CD4-positive, alpha-beta T cell treated with Interleukin-6 for 4 hours (primary cell): Measurements from ENCODE around the gene MYOZ2.
A peak's percentile ranks its signal among the peaks of the same experiment; 100 is the strongest.
"Not testable (repeated sequence)": the region's sequence is repeated elsewhere in the genome, so short reads cannot be mapped to it uniquely, and the experiment has no call there.

Source experiments
- DNase-seq: peaks from one replicate; pipeline ENCODE4 v3.0.0-alpha.2; 2020; ENCODE audit warnings: mixed read lengths

The MYOZ2 gene

DNA sequence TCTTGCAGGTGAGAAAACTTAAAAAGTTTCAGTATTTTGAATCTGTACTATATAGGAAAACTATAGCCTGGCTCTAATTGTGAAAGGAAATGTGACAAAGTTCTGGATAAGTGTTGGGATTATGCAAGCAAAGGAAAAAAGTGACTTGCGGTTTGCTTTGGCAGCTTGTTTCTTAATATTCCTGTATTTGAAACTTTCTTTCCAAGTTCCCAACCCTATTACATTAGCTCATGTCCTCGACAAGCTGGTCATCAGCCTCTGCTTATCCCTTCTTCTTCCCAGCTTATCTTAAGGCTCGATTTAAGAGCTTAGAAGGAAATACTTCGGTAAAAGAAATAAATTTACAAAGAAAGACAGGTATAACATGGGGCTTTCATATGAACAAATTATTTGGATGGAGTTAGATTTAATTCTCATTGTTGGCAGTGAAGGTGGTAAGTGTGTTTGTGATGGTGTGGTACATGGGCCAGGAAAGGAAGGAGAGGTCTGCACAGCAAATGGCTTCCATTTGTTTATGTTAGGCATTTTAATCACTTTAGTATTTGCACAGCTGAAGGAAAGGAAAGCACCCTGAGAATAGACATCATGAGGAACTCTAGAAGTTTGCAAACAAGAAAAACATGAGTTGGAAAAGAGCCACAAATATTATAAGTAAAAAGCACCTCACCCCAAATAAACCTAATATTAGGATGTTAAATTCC is 5.1 kb upstream of the MYOZ2 start:
- DNase-seq = no peak

DNA sequence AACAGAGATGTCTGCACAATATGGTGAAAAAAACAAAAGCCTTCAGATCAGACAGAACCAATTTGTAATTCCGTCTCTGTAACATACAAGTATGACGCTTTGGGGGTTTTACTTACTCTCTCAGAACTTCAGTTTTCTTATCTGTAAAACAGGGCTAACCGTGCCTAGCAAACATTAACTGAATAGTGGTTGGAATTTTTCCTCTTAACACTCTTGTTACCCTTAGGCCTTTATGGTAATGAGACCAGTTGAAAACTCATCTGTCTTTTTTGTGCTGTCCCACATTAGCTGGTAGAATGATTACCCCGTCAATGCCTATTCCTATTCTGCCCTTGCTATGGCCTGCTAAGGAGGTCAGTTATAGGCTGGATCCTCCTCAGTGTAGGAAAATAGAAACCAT is 4.5 kb upstream of the MYOZ2 start:
- DNase-seq = no peak

DNA sequence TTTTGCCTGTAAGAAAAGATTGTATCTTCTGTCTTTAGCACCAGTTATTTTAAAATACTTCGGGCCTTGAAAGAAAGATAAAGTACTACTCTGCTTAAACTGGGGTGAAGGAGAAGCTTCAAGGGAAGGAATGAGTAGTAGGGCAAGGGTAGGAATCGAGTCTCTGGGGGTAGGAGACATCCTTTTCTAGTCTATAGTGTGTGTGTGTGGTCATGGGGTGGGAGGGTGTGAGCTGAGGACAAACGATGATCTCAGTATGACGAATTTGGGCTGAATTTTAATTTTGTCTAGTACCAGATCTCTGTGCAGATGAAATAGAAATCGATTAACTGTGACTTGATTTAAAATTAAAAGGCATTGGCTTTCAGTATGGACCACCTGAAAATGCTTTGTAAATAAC is 3.3 kb upstream of the MYOZ2 start:
- DNase-seq = no peak

DNA sequence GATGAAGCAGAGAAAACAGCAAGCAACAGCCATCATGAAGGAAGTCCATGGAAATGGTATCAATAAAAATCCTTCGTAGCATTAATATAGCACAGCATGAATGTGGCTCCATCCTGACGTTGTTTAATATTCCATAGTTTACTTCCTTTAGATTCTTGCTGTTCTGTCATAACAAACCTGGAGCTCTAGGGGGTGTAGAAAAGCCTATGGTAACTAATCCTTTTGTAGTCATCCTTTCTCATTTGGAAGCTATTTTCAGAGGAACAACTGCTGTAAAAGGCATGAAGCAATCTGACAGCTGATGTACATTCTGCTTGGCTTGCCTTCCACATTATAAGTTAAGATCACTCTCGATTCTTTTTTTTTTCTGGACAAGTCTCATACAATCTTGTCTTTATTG is 914 bp downstream of the MYOZ2 start:
- DNase-seq = no peak

DNA sequence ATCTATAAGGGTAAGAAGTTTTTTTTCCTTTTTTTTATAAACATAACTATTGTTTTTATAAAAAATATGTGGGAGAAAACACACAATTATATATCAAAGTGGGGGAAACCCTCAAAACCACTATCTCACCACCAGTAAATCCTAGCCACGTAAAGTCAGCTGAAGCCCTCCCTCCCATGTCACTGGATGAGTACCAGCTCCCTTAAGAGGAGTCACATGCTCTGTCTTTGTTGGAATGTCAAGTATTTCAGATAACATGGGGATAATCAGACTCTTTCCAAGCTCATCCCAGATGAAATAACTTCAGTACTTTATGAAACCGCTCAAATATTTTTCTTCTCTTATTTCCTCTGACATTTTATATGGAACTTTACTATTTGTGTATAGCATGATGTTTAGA is 2.4 kb downstream of the MYOZ2 start:
- no peak for DNase-seq

DNA sequence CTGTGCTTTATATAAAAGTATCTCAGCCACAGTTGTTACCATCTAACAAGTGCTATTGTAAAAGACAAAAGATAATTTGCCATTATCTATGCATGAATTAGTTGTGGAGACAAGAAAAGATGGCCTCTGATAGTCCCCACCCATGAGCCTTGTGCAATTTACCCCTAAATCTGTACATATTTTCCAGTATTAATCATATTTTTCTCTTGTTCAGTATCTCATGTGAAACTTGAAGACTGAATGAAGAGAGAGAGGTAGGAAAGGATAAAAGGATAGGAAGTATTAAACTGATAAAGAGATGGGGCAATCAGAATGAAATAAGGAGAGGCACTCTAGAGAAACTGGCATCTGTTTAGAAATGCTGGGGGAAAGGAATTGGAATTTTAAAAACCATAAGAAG is 3.7 kb downstream of the MYOZ2 start:
- DNase-seq = no peak

DNA sequence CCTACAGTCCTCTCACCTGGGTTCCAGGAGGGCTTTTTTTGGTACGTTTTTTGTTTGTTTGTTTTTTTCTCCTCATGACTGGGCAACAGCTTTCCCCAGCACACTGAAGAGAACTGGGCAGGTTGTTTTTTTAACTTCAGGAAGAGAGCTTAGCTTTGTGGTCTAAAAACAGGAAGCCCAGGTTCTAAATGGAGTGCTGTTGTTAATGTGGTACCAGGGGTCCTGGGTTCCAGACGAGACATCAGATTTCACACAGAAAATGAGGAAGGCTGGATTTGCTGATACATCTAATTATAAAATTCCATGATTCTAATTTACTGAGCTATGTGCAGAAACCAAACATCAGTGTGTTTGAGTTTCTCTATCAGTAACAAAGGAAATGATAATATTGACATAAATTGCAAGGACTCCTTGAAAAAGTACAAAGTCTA is 4.2 kb downstream of the MYOZ2 start:
- DNase-seq = peak; percentile 3

DNA sequence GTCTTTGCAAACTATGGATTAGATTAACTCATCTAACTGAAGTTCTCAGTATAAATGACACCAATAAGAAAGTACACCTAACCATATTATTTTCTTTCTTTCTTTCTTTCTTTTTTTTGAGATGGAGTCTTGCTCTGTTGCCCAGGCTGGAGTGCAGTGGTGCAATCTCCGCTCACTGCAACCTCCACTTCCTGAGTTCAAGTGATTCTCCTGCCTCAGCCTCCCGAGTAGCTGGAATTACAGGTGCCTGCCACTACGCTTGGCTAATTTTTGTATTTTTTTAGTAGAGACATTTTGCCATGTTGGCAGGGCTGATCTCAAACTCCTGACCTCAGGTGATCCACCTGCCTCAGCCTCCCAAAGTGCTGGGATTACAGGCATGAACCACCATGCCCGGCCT is 5.7 kb downstream of the MYOZ2 start:
- DNase-seq = not testable (repeated sequence)

DNA sequence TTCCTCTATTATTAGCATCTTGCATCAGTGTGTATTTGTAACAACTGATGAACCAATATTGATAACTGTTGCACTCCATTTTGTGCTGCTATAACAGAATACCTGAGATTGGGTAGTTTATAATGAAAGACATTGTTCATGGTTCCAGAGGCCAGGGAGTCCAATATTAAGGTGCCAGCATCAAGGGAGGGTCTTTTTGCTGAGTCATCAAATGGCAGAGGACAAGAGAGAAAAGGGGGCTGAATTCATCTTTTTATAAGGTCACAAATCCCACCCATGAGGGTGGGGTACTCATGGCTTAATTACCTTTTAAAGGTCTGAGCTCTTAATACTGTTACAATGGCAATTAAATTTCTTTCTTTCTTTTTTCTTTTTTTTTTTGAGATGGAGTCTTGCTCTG is 7.2 kb downstream of the MYOZ2 start:
- no peak for DNase-seq

DNA sequence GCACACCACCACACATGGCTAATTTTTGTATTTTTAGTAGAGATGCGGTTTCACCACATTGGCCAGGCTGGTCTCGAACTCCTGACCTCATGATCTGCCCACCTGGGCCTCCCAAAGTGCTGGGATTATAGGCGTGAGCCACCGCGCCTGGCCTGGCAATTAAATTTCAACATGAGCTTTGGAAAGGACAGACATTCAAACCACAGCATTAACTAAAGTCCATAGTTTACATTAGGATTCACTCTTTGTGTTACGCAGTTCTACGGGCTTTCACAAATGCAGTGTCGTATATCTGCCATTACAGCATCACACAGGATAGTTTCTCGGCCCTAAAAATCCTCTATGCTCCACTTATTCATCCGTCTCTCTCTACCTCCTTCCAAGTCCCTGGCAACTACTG is 7.7 kb downstream of the MYOZ2 start:
- DNase-seq = not testable (repeated sequence)

DNA sequence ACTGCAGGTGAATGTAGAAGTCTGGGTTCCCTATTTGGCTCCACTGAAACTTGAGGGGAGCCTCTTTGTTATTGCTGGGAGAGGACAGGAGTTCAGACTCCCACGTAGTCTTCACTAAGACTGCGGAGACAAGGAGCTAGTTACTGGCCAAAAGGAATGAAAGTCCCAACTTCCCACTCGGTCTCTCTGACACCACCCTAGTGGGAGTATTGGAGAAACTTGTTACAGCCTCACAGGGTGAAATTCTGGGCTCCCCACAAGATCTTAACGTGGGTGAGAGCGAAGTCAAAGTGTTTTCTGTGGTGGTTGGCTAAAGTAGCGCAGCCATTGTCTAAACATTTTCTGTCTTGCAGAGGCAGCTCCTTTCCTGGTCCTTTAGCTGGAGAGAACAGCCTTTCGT is 13.5 kb downstream of the MYOZ2 start:
- no peak for DNase-seq

DNA sequence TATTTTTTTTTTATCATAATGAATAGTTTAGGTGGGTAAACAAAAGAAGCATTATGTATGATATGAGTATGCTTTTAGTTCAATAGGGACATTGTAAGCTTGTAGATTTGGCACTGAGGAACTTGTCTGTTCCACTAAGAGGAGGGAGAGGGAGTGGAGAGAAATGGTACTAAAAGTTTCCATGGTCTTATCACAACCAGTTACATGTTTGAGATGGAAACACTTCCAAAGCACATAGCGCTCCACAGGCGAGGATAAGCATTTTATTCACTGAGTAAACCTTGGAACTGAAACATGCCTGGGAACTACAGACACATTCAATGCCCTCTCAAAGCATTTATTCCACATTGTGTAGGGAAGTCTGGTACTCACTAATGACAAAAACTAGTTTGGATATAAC is 15.5 kb downstream of the MYOZ2 start:
- DNase-seq = no peak

DNA sequence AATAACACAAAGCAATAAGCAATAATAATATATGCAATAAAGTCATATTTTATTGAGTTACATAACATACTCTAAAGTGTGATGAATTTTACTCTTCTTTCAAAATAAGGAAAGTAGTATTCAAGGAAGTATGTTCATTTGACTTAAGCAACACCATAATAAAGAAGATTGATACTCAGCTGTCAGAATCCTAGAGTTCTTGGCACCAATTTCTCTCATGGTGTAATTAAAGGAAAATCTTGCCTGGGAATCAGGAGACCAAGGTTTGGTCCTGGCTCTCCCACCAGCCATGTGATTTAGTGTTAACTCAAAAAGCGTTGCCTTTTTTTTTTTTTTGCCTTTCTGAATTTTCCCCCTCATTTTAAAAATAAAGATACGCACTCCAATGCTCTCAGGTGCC is 17.1 kb downstream of the MYOZ2 start:
- DNase-seq = no peak

DNA sequence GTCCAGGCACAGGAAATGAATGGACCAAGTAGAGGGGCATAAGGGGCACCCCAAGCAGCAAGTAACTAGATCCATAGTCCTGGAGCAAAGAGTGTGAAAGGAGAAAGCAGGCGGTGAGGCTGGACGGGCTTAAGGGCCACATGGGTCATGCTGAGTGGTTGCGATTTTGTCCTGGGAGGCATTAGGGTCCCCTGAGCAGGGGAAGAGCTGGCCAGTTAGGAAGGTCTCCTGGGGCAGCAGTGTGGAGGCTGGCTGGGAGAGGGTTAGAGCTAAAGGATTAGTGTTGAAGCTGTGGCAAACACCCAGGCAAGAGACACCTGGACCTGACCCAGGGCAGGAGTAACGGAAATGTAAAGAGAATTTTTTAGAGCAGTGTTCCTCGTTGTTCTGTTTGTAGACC is 26.5 kb downstream of the MYOZ2 start:
- no peak for DNase-seq

DNA sequence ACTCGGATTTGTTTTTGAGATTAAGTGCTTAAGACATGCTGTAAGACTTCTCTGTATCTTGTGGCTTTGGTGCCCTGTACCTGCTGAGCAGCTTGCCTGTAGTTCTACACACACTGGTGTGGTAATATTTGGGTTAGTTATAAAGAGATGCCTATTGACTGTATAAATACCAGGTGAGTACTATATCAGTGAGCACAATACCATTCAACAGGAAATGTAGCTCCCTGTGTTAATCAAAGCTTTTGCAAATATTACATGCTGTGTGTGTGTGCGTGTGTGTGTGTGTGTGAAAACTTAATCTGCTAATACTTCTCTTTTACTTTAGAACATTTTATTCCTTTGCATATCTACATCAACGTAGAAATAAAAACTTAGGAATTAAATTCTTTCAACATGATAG is 30.1 kb downstream of the MYOZ2 start:
- DNase-seq = no peak

DNA sequence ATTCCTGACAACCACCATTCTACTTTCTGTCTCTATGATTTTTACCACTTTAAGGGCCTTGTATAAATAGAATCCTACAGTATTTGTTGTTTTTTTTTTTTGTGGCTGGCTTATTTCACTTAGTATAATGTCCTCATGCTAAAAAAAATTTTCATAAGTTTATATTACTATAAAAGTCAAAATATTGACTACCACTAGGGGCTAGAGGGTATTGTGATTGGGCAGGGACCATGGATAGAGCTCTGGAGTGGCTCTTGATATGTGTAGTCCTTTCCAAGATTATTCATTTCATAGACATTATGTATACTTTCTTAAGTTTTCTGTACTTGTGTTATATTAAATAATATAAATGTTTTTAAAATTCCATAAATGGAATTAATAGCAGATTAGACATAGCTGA is 34.6 kb downstream of the MYOZ2 start:
- DNase-seq = no peak

DNA sequence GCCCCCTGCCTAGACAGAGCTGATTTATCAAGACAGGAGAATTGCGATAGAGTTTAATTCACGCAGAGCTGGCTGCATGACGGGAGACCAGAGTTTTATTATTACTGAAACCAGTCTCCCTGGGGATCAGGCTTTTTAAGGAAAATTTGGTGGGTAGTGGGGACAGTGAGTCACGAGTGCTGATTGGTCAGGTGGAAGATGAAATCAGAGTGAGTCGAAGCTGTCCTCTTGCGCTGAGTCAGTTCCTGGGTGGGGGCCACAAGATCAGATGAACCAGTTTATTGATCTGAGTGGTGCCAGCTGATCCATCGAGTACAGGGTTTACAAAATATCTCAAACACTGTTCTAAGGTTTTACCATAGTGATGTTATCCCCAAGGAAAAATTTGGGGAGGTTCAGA is 36.6 kb downstream of the MYOZ2 start:
- DNase-seq = no peak

DNA sequence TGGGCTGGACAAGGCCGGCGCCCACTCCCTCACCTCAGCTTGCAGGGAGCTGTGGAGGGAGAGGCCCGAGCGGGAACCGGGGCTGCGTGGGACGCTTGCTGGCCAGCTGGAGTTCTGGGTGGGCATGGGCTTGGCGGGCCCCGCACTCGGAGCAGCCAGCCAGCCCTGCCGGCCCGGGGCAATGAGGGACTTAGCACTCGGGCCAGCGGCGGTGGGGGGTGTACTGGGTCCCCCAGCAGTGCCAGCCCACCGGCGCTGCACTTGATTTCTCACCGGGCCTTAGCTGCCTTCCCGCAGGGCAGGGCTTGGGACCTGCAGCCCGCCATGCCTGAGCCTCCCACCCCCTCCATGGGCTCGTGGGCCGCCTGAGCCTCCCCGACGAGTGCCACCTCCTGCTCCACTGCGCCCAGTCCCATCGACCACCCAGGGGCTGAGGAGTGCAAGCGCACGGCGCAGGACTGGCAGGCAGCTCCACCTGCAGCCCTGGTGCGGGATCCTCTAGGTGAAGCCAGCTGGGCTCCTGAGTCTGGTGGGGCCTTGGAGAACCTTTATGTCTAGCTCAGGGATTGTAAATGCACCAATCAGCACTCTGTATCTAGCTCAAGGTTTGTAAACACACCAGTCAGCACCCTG is 38.2 kb downstream of the MYOZ2 start:
- not testable (repeated sequence) for DNase-seq

DNA sequence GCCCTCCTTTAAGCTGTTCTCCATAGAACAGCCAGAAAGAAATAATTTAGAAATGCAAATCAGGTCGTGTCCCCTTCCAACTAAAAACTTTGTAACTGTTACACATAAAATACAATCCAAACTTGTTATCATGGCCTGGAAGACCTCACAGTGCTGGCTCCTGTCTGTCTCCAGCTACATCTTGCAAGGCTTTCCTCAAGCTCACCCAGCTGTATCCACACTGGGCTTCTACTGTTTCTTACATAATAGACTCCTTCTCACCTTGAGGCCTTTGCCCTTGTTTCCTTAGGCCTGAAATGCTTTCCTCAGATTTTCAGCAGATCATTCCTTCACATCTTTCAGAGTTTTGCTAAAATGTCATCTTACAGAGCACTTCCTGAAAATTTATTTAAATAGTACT is 43.4 kb downstream of the MYOZ2 start:
- DNase-seq = no peak

DNA sequence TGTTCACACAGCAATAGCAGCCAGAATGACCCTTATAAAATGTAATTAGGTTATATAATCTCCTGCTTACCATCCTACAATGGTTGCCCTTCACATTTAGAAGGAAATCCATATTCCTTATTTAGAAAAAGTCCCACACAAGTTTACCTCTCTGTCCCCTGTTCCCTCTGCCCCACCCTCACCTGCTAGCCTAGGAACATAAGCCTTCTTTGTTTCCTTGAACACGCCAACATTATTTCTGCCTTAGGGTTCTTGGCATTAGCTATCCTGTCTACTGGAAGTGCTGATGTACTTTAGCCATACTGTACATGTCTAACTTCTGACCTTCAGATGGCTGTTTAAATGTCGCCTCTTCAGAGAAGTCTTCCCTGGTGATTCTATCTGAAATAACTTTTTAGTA is 48.5 kb downstream of the MYOZ2 start:
- no peak for DNase-seq

DNA sequence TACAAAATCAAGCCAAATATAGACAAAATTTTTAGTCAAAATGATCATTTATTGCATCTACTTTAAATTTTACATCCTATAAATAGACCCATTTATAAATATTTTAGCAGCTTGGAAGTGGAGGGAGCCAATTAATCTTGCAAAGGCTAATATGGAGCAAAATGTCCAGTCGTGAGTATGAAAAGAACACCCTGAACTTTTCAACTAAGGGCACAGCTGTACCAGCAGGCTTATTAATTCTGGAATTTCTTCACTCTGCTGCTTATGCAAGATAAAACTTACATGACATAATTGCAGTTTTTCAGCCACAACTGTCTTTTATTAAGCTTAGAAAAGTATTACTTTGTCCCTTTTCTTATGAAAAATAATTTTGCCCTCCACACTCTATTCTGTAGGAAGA is 54.0 kb downstream of the MYOZ2 start:
- DNase-seq = no peak

DNA sequence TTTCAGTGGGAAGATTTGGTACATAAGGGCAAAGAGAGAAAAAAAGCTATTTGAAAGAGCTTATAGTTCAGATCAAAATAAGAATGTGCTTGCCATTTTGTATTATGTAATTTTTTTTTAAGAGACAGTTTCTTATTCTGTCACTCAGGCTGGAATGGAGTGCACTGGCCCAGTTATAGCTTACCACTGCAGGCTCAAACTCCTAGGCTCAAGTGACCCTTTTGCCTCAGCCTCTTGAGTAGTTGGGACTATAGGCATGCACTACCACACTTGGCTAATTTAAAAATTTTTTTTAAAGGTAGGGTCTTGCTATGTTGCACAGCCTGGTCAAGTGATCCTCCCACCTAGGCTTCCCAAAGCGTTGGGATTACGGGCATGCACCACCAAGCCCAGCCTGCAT is 54.7 kb downstream of the MYOZ2 start:
- no peak for DNase-seq

DNA sequence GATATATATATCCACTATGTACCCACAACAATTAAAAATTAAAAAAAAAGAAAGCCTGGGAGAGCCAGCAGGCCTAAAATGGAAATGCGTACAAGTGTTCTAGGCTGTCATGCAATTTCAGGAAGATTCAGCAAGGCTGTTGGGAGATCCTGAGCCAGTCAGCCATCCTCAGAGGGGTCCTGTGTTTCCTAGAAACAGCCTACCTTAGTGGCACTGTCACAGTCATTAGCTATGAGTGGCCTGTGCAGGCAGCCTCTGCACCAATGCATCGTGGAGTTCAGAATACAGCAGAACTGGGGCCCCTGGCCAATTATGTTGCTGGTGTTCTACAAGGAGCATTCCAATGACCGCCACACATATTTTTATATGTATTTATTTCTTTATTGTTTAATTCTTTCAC is 55.9 kb downstream of the MYOZ2 start:
- DNase-seq = no peak

DNA sequence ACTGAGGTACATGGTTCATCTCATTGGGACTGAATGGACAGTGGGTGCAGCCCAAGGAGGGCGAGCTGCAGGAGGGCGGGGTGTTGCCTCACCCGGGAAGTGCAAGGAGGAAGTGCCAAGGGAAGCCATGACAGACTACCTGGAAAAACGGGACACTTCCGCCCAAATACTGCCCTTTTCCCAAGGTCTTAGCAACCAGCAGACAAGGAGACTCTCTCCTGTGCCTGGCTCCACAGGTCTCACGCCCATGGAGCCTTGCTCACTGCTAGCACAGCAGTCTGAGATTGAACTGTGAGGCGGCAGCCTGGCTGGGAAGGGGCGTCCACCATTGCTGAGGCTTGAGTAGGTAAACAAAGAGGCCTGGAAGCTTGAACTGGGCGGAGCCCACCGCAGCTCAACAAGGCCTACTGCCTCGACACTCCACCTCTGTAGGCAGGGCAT is 62.2 kb downstream of the MYOZ2 start:
- no peak for DNase-seq

DNA sequence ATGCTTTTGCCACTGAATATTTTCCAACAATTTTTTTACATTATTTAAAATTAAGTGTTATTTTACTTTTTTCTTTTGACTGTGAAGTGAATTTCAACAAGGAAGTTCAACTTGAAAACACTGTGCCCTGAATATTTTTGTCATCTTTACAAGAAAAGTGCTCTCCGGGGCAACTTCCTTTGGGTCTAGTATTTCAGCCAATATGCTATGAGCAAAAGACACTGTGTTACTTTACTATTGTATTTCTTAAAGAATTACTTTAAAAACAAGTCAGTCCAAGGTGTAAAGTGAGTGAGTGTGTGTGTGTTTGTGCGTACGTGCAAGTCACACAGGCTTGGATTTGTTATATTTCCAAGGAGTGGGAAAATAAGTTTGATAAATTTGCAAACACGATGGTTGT is 69.3 kb downstream of the MYOZ2 start:
- DNase-seq = peak; percentile 7
